Peyer's patch (tissue), 4 donors: ENCODE results near the gene ERCC2. TPM values are rescaled to one million over a fixed set of nuclear protein-coding genes. Genes with fewer than 3 reads are reported as not detected.

Source experiments
- DNase-seq, 3 donors: peaks; one replicate each; pipeline ENCODE4 v3.0.0-alpha.2; 2017 to 2019
- H3K27ac ChIP-seq, 4 donors: fragments of 200-600 bp; sonication (generic); one replicate each; pipeline ENCODE4 v1.5.1; 2016 to 2019
- H3K27me3 ChIP-seq, 2 donors: fragments of 200-600 bp; sonication (generic); one replicate each; pipeline ENCODE4 v1.5.1; 2019
- H3K36me3 ChIP-seq, 3 donors: fragments of 200-600 bp; sonication (generic); one replicate each; pipeline ENCODE4 v1.5.1; 2016 to 2019
- H3K4me1 ChIP-seq, 4 donors: fragments of 200-600 bp; sonication (generic); one replicate each; pipeline ENCODE4 v1.5.1; 2016 to 2019
- H3K4me3 ChIP-seq, 4 donors: fragments of 200-600 bp; sonication (generic); 1 replicate in 3 of 4; 2 replicates in 1 of 4; pipeline ENCODE4 v1.5.1; 2016 to 2019; ENCODE audit warnings: mild to moderate bottlenecking in 1 of 4
- H3K9me3 ChIP-seq, 4 donors: fragments of 200-600 bp; sonication (generic); one replicate each; pipeline ENCODE4 v1.5.1; 2016 to 2019; ENCODE audit warnings: mild to moderate bottlenecking in 1 of 4
- POLR2A ChIP-seq, 2 donors: fragments of 450-650 bp; IDR thresholded peaks; one replicate each; pipeline ENCODE4 v1.5.1; 2017; ENCODE audit warnings: antibody characterized with exemption in 2 of 2, mild to moderate bottlenecking in 2 of 2, moderate library complexity in 2 of 2
- total RNA-seq, 4 donors: library from RNA; depleted of rRNA; stranded (reverse); fragments of >200 nt; gene quantifications; one replicate each; pipeline ENCODE4 v1.1.0, GENCODE V29; 2016
- TF ChIP-seq, protein P1 (sequence below), 6 experiments: fragments of 450-650 bp in 4 of 6; fragments of 200-600 bp in 2 of 6; sonication (generic) in 1 of 6; IDR thresholded peaks; one replicate each; pipeline ENCODE4 v1.5.1; 2017 to 2019; ENCODE audit warnings: antibody characterized with exemption in 6 of 6, mild to moderate bottlenecking in 3 of 6, moderate library complexity in 1 of 6

Gene ERCC2
- total RNA-seq, 4 donors from 2014 or later, result 12.3 to 23.9 (median 14.3) TPM

DNA sequence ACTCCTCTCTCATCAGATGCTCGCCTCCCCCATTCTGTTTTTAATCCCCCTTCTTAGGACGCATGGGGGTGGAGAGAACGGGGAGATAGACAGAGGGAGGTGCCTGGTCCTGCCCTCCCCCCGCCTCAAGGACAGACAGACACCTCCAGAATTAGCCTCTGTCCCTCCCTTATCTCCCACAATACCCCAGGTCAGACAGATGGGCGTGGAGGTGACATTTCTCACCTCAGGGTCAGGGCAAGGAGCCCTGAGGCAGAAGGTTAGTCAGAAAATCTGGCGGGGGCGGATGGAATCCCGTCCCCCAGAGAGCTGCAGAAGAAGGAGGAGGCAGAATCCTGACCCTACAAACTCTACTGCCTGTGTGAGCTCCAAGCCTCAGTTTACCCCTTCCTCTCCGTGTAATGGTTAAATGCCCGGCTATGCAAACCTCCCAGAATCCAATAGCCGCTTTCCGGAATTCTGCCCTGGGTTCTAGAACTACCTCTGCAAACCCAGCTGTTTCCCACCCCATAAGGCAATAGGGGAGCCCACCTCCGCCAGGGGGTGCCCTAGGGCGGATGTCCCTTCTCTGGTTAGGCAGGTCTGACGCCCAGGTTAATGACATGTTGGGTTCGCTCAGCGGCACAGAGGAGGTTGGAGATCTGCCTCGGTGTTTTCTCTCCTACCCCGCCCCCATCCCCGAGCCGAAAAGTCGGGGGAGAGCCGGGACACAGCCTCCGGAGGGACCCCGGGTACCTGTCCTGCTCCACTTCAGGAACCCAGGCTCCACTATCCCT, 33.6 kb upstream of the ERCC2 start:
- peak; percentile 50 to 84 (median 77) for DNase-seq
- Histone ChIP-seq H3K4me3 (peak overlapping the region; percentile 67 to 75 (median 70)), H3K36me3 (no peaks in the 10 kb centered on the region), H3K27ac (peak overlapping the region in 3 of 4 donors; percentile 90 to 92 (median 91)), H3K4me1 (peaks cover 0 to 42% (median 9%) of the 10 kb centered on the region in 4 donors), H3K27me3 (no peaks in the 10 kb centered on the region), H3K9me3 (no peaks in the 10 kb centered on the region)
- TF ChIP-seq POLR2A (IDR thresholded peaks at IDR 0.05), result peak in 1 of 2 donors; percentile 33
- TF ChIP-seq, protein P1, sequence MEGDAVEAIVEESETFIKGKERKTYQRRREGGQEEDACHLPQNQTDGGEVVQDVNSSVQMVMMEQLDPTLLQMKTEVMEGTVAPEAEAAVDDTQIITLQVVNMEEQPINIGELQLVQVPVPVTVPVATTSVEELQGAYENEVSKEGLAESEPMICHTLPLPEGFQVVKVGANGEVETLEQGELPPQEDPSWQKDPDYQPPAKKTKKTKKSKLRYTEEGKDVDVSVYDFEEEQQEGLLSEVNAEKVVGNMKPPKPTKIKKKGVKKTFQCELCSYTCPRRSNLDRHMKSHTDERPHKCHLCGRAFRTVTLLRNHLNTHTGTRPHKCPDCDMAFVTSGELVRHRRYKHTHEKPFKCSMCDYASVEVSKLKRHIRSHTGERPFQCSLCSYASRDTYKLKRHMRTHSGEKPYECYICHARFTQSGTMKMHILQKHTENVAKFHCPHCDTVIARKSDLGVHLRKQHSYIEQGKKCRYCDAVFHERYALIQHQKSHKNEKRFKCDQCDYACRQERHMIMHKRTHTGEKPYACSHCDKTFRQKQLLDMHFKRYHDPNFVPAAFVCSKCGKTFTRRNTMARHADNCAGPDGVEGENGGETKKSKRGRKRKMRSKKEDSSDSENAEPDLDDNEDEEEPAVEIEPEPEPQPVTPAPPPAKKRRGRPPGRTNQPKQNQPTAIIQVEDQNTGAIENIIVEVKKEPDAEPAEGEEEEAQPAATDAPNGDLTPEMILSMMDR (IDR thresholded peaks at IDR 0.05), result peak in 5 of 6 experiments; percentile 10 to 62 (median 50)

DNA sequence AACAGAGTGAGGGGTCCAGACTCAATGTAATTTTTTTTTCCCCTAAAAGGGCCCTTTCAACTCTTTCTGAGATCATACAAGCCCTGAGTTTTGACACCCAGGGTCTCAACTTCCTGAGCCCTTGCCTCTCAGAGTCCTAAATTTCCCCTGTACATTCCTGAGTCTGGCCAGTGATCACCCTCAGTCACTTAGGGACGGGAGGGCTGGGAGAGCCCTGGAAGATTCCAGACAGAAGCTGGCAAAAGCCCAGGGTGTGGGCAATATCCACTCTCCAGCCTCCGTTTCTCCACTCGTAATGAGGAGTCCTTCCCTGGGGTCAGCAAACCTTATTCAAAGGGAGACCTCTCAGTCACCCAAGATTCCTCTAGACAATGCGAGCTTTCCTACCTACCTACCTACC, 32.9 kb upstream of the ERCC2 start:
- DNase-seq, result no peak
- no peak overlapping the region for H3K4me3 ChIP-seq
- no peaks in the 10 kb centered on the region for H3K36me3 ChIP-seq
- no peaks in the 10 kb centered on the region for H3K27me3 ChIP-seq
- H3K9me3 ChIP-seq, result no peaks in the 10 kb centered on the region
- H3K4me1 ChIP-seq, result peaks cover 0 to 48% (median 9%) of the 10 kb centered on the region in 4 donors
- TF ChIP-seq, protein P1 (IDR thresholded peaks at IDR 0.05), result no peak
- TF ChIP-seq POLR2A (IDR thresholded peaks at IDR 0.05), result no peak
- H3K27ac ChIP-seq, result peak overlapping the region in 1 of 4 donors; percentile 16

DNA sequence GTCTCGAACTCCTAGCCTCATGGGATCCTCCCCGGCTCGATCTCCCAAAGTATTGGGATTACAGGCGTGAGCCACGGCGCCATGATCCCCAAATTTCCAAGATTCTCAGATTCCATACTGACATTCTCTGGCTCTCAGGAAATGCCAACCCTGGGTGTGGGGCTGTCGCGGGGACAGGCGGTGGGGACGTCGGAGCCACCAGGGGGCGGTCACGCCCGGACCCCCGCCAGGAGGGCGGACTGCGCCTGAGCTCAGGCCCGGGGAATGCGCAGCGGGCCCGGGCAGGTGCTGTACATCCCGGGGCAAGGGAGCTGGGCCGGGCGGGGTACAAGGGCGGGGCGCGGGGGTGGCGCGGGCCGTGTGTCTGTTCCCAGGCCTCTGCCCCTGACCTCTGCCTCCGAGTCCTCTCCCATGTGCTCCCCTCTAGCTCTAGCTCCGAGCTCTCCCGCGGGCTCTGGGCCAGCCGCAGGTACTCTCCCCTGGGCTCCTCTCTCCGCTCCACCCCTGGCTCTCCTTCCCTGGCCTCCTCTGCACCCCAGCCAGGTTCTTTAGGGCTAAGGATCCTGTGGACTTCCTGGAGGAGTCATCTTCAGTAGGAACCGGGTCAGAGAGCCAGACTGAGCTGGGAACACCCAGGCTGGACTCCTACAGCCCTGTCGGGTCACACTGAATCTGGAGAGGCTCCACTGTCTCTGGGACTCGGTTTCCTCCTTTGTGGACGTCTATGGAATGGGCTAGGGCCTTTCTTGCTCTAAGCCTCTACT, 32.1 kb upstream of the ERCC2 start:
- Histone ChIP-seq H3K4me1 (peaks cover 0 to 48% (median 9%) of the 10 kb centered on the region in 4 donors), H3K27me3 (no peaks in the 10 kb centered on the region), H3K4me3 (peak overlapping the region in 2 of 4 donors; percentile 22), H3K9me3 (no peaks in the 10 kb centered on the region), H3K27ac (peak overlapping the region in 2 of 4 donors; percentile 16 to 55), H3K36me3 (no peaks in the 10 kb centered on the region)
- DNase-seq, result peak; percentile 20 to 82 (median 77)
- TF ChIP-seq, protein P1 (IDR thresholded peaks at IDR 0.05), result peak in 4 of 6 experiments; percentile 32 to 53 (median 48)
- TF ChIP-seq POLR2A (IDR thresholded peaks at IDR 0.05), result no peak

DNA sequence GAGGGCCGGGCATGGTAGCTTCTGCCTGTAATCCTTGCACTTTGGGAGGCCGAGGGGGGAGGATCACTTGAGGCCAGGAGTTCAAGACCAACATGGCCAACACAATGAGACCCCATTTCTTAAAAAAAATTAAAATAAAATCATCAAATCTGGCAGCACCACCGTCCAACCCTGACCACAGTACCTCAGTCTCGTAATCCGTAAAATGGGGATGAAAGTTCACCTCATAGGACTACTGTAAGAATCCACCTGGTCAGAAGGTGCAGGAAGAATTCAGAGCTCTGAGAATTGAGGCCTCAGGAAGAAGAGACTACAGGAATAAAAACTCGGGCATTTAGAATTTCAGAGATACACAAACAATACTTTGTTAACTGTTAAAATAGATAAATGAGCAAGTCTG, 31.4 kb upstream of the ERCC2 start:
- TF ChIP-seq, protein P1 (IDR thresholded peaks at IDR 0.05), result no peak
- TF ChIP-seq POLR2A (IDR thresholded peaks at IDR 0.05), result no peak
- H3K4me3 ChIP-seq, result no peak overlapping the region
- no peak overlapping the region for H3K27ac ChIP-seq
- H3K9me3 ChIP-seq, result no peaks in the 10 kb centered on the region
- no peak for DNase-seq
- H3K4me1 ChIP-seq, result peaks cover 0 to 42% (median 7%) of the 10 kb centered on the region in 4 donors
- peaks cover 0 to 3% (median 0%) of the 10 kb centered on the region in 3 donors for H3K36me3 ChIP-seq
- H3K27me3 ChIP-seq, result no peaks in the 10 kb centered on the region

DNA sequence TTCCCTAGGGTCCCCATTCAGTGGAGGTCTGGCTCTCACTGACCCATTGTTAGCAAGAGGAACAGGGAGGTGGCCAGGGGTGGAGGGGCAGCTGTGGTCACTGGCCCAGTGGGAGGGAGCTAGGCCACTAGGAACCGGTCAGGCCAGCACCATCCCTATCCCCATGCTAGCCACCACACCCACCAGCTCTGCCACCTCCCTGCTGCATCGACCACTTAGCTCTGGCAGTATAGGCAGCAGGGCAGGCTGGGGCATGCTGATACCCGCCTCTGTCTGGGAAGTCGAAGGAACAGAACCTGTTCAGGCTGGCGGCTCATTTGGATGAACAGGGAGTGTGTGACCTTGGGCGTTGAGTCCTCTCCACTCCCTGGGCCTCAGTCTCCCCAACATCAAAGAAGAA, 29.8 kb upstream of the ERCC2 start:
- Histone ChIP-seq H3K4me1 (peaks cover 0 to 41% (median 7%) of the 10 kb centered on the region in 4 donors), H3K36me3 (peaks cover 0 to 11% (median 0%) of the 10 kb centered on the region in 3 donors), H3K4me3 (no peak overlapping the region), H3K27me3 (no peaks in the 10 kb centered on the region), H3K27ac (no peak overlapping the region), H3K9me3 (no peaks in the 10 kb centered on the region)
- no peak for DNase-seq
- TF ChIP-seq POLR2A (IDR thresholded peaks at IDR 0.05), result no peak
- TF ChIP-seq, protein P1 (IDR thresholded peaks at IDR 0.05), result no peak
